Measurements from ENCODE around the gene ALG10B.
"Not testable (repeated sequence)": the region's sequence is repeated elsewhere in the genome, so short reads cannot be mapped to it uniquely, and the experiment has no call there.

Gene ALG10B

DNA sequence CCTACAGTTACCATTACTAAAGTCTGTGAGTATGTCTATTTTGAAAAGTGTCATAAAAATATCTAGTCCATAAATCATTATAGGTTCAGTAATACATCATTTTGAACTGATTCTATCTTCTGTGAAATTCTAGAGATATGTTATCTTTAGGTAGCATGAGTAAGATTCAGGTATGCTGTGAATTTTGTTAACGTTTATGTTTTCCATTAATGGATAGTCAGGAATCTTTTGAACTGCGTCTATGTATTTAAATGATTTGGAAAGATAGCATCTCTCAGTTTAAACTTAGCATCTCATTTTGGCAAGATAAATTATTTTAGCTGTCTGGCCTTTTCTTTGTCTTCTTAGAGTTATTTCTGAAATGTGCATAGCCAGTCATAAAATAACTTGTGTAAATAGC is 8.3 kb downstream of the ALG10B start:
- TF ChIP-seq, protein P1, sequence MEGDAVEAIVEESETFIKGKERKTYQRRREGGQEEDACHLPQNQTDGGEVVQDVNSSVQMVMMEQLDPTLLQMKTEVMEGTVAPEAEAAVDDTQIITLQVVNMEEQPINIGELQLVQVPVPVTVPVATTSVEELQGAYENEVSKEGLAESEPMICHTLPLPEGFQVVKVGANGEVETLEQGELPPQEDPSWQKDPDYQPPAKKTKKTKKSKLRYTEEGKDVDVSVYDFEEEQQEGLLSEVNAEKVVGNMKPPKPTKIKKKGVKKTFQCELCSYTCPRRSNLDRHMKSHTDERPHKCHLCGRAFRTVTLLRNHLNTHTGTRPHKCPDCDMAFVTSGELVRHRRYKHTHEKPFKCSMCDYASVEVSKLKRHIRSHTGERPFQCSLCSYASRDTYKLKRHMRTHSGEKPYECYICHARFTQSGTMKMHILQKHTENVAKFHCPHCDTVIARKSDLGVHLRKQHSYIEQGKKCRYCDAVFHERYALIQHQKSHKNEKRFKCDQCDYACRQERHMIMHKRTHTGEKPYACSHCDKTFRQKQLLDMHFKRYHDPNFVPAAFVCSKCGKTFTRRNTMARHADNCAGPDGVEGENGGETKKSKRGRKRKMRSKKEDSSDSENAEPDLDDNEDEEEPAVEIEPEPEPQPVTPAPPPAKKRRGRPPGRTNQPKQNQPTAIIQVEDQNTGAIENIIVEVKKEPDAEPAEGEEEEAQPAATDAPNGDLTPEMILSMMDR (IDR thresholded peaks at IDR 0.05; ENCODE audit: extremely low read depth, missing control alignments): no peak
- DNase-seq (ENCODE audit: low spot score): no peak

- TF ChIP-seq, protein P1 (IDR thresholded peaks at IDR 0.05; ENCODE audit: extremely low read depth, missing control alignments): no peak
- DNase-seq (ENCODE audit: low spot score): no peak
Measured at GRCh38 chr12:38327356-38327755, 10.8 kb downstream of the ALG10B start.

- DNase-seq (ENCODE audit: low spot score): peak; percentile 19
- TF ChIP-seq, protein P1 (IDR thresholded peaks at IDR 0.05; ENCODE audit: extremely low read depth, missing control alignments): peak; percentile 17
Measured at GRCh38 chr12:38328306-38328895, 11.8 kb downstream of the ALG10B start.

DNA sequence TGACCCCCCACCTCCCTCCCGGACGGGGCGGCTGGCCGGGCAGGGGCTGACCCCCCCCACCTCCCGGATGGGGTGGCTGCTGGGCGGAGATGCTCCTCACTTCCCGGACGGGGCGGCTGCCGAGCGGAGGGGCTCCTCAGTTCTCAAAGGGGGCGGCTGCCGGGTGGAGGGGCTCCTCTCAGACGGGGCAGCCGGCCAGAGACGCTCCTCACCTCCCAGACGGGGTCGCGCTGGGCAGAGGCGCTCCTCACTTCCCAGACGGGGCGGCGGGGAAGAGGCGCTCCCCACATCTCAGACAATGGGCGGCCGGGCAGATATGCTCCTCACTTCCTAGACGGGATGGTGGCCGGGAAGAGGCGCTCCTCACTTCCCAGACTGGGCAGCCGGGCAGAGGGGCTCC is 13.8 kb downstream of the ALG10B start:
- not testable (repeated sequence) for DNase-seq (ENCODE audit: low spot score)

GRCh38 chr12:38332814-38333213 is 16.2 kb downstream of the ALG10B start:
- TF ChIP-seq, protein P1 (IDR thresholded peaks at IDR 0.05; ENCODE audit: extremely low read depth, missing control alignments): no peak
- no peak for DNase-seq (ENCODE audit: low spot score)

DNA sequence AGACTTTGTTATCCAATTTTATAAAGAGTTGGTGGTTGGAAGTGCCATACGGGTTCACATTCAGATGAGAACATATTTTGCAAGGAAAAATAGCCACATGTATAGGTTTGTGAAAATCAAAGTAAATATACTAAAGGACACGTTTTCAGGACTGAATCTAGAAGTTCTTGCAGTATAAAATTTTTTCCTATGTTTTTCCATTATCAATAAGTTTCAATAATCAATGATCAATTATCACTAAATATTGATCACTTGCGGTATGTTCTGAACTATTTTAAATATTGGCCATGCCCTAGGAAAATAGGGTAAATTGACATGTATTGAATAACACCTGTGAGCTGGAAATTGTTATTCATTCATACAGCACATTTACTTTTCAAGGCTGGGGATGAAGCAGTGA is 25.9 kb downstream of the ALG10B start:
- TF ChIP-seq, protein P1 (IDR thresholded peaks at IDR 0.05; ENCODE audit: extremely low read depth, missing control alignments): no peak
- no peak for DNase-seq (ENCODE audit: low spot score)

- not testable (repeated sequence) for DNase-seq (ENCODE audit: low spot score)
Measured at GRCh38 chr12:38343256-38343655, 26.7 kb downstream of the ALG10B start.

- not testable (repeated sequence) for DNase-seq (ENCODE audit: low spot score)
Measured at GRCh38 chr12:38343916-38344315, 27.3 kb downstream of the ALG10B start.

GRCh38 chr12:38350342-38351174 is 34.0 kb downstream of the ALG10B start:
- TF ChIP-seq, protein P1 (IDR thresholded peaks at IDR 0.05; ENCODE audit: extremely low read depth, missing control alignments): no peak
- peak; percentile 54 for DNase-seq (ENCODE audit: low spot score)

DNA sequence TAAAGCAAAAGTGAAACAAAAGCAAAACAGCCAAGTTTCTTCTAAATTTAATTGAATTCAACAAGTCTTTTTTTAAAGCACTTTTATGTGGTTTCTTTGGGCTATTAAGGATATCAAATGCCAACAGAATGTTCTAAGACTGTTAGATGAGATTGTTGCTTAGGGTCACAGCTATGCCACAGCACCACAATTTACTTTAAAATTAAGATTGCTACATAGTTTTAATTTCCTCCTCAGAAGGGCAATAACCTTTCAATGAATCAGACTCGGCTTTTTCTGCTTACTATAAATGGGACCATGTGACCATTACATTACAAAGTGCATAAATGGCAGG is 34.6 kb downstream of the ALG10B start:
- DNase-seq (ENCODE audit: low spot score): not testable (repeated sequence)

Data from GM20000 (cell line).